ENCODE data around the gene FAM217A.

GRCh38 chr6:4113649-4114048 lies 34.7 kb upstream of the FAM217A start:
- TF ChIP-seq ZNF609 (CRISPR knock-in tag; IDR thresholded peaks at IDR 0.05; ENCODE audit: borderline replicate concordance) (no peak), ZNF253 (CRISPR knock-in tag; conservative IDR thresholded peaks at IDR 0.05) (no peak), CTCF (IDR thresholded peaks at IDR 0.05 in 2 of 3, conservative IDR thresholded peaks at IDR 0.05 in 1 of 3; ENCODE audit: insufficient read depth in 2 of 3, low read depth in 1 of 3, low read length in 3 of 3) (no peak), FUS (optimal IDR thresholded peaks at IDR 0.05; ENCODE audit: low read depth, low read length) (no peak), ZBTB33 (CRISPR knock-in tag; IDR thresholded peaks at IDR 0.05) (no peak), CREB1 (IDR thresholded peaks at IDR 0.05) (no peak), CREB1 (CRISPR knock-in tag; IDR thresholded peaks at IDR 0.05) (no peak), KLF10 (CRISPR knock-in tag; IDR thresholded peaks at IDR 0.05) (no peak), POLR2AphosphoS5 (IDR thresholded peaks at IDR 0.05; ENCODE audit: control insufficient read depth, insufficient read depth, low read depth, low read length) (no peak), HCFC1 (IDR thresholded peaks at IDR 0.05; ENCODE audit: low read depth, low read length) (no peak), EP300 (IDR thresholded peaks at IDR 0.05; ENCODE audit: low read length) (no peak), GATAD2B (IDR thresholded peaks at IDR 0.05; ENCODE audit: borderline replicate concordance) (no peak), SP2 (IDR thresholded peaks at IDR 0.05; ENCODE audit: extremely low read depth, low read depth, low read length, poor library complexity, severe bottlenecking) (no peak), GATAD2A (IDR thresholded peaks at IDR 0.05) (no peak), ILK (tag; IDR thresholded peaks at IDR 0.05; ENCODE audit: borderline replicate concordance, low read depth) (no peak)
